ENCODE measurements around the gene FGD6. TPM values are rescaled to one million over a fixed set of nuclear protein-coding genes. Genes with fewer than 3 reads are reported as not detected.

FGD6 gene
- total RNA-seq, 4 donors from 2014 or later, result 25.0 to 37.0 (median 32.1) TPM

DNA sequence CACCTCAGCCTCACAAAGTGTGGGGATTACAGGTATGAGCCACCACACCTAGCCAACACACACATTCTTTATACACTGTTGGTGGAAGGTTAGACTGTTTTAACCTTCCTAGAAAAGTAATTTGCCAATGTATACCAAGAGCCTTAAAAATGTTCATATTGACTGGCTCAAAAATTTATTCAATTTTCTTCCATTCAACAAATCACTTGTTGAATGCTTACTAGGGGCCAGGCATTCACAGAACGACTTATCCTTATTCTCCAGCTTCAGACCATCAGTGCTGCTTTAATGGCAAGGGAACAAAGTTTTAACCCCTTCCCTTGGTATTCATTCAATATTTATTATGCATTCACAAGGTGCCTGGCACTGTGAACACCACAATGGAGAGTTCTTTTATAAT, 146.9 kb downstream of the FGD6 start:
- no peak for TF ChIP-seq POLR2A (IDR thresholded peaks at IDR 0.05)
- no peak for TF ChIP-seq CTCF (IDR thresholded peaks at IDR 0.05)
- no peak for TF ChIP-seq EP300 (IDR thresholded peaks at IDR 0.05; ENCODE audit: low read depth)
- TF ChIP-seq POLR2AphosphoS5 (IDR thresholded peaks at IDR 0.05), result no peak
- H3K27me3 ChIP-seq, result no peaks in the 10 kb centered on the region
- H3K4me1 ChIP-seq, result peaks cover 6 to 13% (median 9%) of the 10 kb centered on the region in 4 donors
- no peak overlapping the region for H3K27ac ChIP-seq
- no peak for DNase-seq
- intact Hi-C loops (cut with DNase I; ENCODE audit: low total_unique reads) (no loop called here), in situ Hi-C loops (cut with MboI; ENCODE audit: low pct_ligation_motif_present in 1 of 4, low pct_unique_long_range_greater_than_20kb in 1 of 4, low sequenced_read_pairs in 3 of 4) (no loop called here)
- H3K4me3 ChIP-seq, result no peak overlapping the region
- no peaks in the 10 kb centered on the region for H3K36me3 ChIP-seq
- H3K9me3 ChIP-seq, result no peaks in the 10 kb centered on the region
- 71 to 100% methylated on average over 1 of the region's 1 CpG for WGBS, 2 donors (ENCODE audit: low coverage in 1 of 2)

- DNase-seq, result no peak
- Histone ChIP-seq H3K4me1 (peaks cover 0 to 2% (median 0%) of the 10 kb centered on the region in 4 donors), H3K27ac (no peak overlapping the region), H3K4me3 (no peak overlapping the region), H3K27me3 (no peaks in the 10 kb centered on the region), H3K36me3 (peaks cover 0 to 33% (median 11%) of the 10 kb centered on the region in 4 donors), H3K9me3 (no peaks in the 10 kb centered on the region)
- in situ Hi-C loops (cut with MboI; ENCODE audit: low pct_ligation_motif_present in 1 of 4, low pct_unique_long_range_greater_than_20kb in 1 of 4, low sequenced_read_pairs in 3 of 4), result no loop called here
- intact Hi-C loops (cut with DNase I; ENCODE audit: low total_unique reads), result no loop called here
- TF ChIP-seq EP300 (IDR thresholded peaks at IDR 0.05; ENCODE audit: low read depth) (no peak), POLR2AphosphoS5 (IDR thresholded peaks at IDR 0.05) (no peak), POLR2A (IDR thresholded peaks at IDR 0.05) (no peak), CTCF (IDR thresholded peaks at IDR 0.05) (no peak)
- WGBS, 2 donors (ENCODE audit: low coverage in 1 of 2), result 75 to 90% methylated on average over 7 of the region's 7 CpGs
Measured at GRCh38 chr12:95066091-95066855, 151.0 kb downstream of the FGD6 start.

DNA sequence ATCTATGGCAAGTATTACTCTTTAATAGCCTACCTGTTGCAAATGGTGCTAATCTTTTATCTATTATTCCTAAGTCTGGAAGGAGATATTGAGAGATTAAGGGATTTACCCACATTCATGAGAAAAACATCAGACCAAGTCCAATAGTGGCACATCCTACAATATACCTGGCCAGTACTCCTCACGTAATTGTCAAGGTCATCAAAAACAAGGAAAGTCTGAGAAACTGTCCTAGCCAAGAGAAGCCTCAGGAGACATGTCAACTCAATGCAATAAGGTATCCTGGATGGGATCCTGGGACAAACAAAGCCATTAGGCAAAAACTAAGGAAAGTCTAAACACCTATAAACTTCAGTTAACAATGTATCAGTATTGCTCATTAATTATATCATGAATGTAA, 156.3 kb downstream of the FGD6 start:
- in situ Hi-C loops (cut with MboI; ENCODE audit: low pct_ligation_motif_present in 1 of 4, low pct_unique_long_range_greater_than_20kb in 1 of 4, low sequenced_read_pairs in 3 of 4) (no loop called here), intact Hi-C loops (cut with DNase I; ENCODE audit: low total_unique reads) (no loop called here)
- Histone ChIP-seq H3K27ac (no peak overlapping the region), H3K4me1 (no peaks in the 10 kb centered on the region), H3K4me3 (no peak overlapping the region), H3K27me3 (no peaks in the 10 kb centered on the region), H3K9me3 (no peaks in the 10 kb centered on the region), H3K36me3 (peaks cover 0 to 77% (median 36%) of the 10 kb centered on the region in 4 donors)
- TF ChIP-seq POLR2A (IDR thresholded peaks at IDR 0.05) (no peak), EP300 (IDR thresholded peaks at IDR 0.05; ENCODE audit: low read depth) (no peak), POLR2AphosphoS5 (IDR thresholded peaks at IDR 0.05) (no peak), CTCF (IDR thresholded peaks at IDR 0.05) (no peak)
- no peak for DNase-seq
- 97 to 100% methylated on average over 1 of the region's 1 CpG for WGBS, 2 donors (ENCODE audit: low coverage in 1 of 2)

GRCh38 chr12:95059984-95060383, 157.3 kb downstream of the FGD6 start:
- intact Hi-C loops (cut with DNase I; ENCODE audit: low total_unique reads) (no loop called here), in situ Hi-C loops (cut with MboI; ENCODE audit: low pct_ligation_motif_present in 1 of 4, low pct_unique_long_range_greater_than_20kb in 1 of 4, low sequenced_read_pairs in 3 of 4) (no loop called here)
- WGBS, 2 donors (ENCODE audit: low coverage in 1 of 2), result 93 to 94% methylated on average over 4 of the region's 4 CpGs
- Histone ChIP-seq H3K27ac (no peak overlapping the region), H3K4me3 (no peak overlapping the region), H3K4me1 (no peaks in the 10 kb centered on the region), H3K36me3 (peaks cover 0 to 77% (median 37%) of the 10 kb centered on the region in 4 donors), H3K9me3 (no peaks in the 10 kb centered on the region), H3K27me3 (no peaks in the 10 kb centered on the region)
- DNase-seq, result no peak
- TF ChIP-seq POLR2A (IDR thresholded peaks at IDR 0.05), result no peak
- TF ChIP-seq POLR2AphosphoS5 (IDR thresholded peaks at IDR 0.05), result no peak
- no peak for TF ChIP-seq CTCF (IDR thresholded peaks at IDR 0.05)
- TF ChIP-seq EP300 (IDR thresholded peaks at IDR 0.05; ENCODE audit: low read depth), result no peak

Data from transverse colon (tissue), 4 donors.